Right renal cortex interstitium (tissue), 3 donors: Measurements from ENCODE around the gene PRKAG2. TPM values are rescaled to one million over a fixed set of nuclear protein-coding genes. Genes with fewer than 3 reads are reported as not detected.
"Not testable (repeated sequence)": the region's sequence is repeated elsewhere in the genome, so short reads cannot be mapped to it uniquely, and the experiment has no call there.

Experiments used
- DNase-seq, 3 donors: peaks; one replicate each; pipeline ENCODE4 v3.0.0-alpha.2; 2013; ENCODE audit warnings: low read depth in 3 of 3, low spot score in 2 of 3
- polyA plus RNA-seq, 3 donors: library from polyadenylated mRNA; unstranded; fragments of 120-200 nt; gene quantifications; one replicate each; pipeline ENCODE4 v1.2.1, GENCODE V29; 2013; ENCODE audit not compliant: insufficient read length in 3 of 3

Gene PRKAG2
- polyA plus RNA-seq, 3 donors = 29.7 to 30.4 (median 30.0) TPM

GRCh38 chr7:151838861-151839381, 38.0 kb downstream of the PRKAG2 start:
- no peak for DNase-seq

- DNase-seq = no peak
These were observed 38.8 kb downstream of the PRKAG2 start for GRCh38 chr7:151838072-151838471.

- no peak for DNase-seq
These were observed 39.5 kb downstream of the PRKAG2 start for GRCh38 chr7:151837285-151838042.

GRCh38 chr7:151836927-151837205, 40.0 kb downstream of the PRKAG2 start:
- no peak for DNase-seq

DNA sequence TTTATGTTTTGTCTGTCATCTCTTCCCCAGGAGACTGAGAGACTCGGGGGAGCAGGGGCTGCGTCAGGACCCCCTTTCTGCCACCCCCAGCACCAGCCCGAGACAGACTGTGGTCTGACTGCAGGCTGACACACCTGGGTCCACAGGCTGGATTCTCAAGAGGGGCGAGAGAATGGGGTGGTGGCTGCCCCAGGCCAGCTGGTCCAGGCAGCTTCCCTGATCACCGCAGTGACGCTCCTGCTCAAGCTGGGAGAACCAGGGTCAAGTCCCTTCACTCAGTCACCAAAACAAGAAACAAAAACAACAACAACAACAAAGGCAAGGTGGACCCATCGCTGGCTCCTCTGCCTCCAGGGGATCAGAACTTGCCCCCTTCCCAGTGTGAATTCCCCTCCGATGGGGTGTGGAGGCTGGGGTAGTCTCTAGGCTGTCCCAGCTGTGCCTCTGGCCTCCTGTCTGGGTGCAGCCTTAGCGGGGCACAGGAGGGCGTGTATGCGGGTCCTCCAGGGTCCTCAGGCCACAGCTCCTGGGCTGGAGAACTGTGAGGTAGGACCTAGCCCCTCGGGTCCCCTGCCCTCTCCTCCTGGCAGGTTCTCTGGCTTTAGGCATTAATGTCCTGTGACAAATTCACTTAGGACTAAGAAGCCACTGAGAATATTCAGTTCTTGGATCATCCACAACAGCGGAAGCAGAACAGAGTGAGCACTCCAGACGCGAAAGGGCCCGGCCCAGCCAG, 40.6 kb downstream of the PRKAG2 start:
- no peak for DNase-seq

DNA sequence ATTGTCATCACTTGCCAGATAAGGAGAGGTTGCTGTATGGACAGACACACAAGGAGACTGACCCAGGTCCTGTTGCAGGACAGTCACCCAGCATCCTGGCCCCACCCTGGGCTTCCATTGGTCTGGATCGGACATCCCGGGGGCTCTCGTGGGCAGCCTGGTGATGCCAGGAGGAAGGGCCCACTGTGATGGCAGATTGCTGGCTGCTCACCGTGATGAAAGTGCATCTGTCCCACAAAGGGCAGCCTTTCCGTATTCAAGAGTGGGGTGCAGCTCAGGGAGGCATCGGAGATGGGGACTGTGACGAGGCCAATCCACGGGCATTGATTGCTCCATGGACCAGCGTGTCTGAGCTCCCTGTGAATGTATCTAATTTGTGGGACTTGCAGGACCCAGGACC, 41.3 kb downstream of the PRKAG2 start:
- no peak for DNase-seq

- no peak for DNase-seq
These were observed 42.5 kb downstream of the PRKAG2 start for GRCh38 chr7:151834271-151835035.

DNA sequence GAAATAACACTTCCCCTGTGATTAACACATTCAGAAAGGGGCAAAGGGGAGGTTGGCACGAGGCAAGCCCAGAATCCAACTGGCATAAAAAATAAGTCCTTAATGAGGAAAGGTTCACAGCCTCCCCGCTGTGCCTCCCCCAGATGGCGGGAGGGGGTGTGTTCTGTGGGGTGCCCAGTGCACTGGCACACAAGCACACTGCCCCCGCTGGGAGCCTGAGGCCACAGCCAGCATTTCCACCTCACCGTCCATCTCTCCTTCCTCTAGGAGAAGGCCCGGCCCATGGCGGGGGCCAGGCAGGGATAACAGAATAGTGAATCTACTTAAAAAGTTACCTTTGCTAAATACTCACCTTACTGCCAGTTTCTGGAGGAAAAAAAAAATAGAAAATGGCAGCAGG, 43.2 kb downstream of the PRKAG2 start:
- DNase-seq = no peak

DNA sequence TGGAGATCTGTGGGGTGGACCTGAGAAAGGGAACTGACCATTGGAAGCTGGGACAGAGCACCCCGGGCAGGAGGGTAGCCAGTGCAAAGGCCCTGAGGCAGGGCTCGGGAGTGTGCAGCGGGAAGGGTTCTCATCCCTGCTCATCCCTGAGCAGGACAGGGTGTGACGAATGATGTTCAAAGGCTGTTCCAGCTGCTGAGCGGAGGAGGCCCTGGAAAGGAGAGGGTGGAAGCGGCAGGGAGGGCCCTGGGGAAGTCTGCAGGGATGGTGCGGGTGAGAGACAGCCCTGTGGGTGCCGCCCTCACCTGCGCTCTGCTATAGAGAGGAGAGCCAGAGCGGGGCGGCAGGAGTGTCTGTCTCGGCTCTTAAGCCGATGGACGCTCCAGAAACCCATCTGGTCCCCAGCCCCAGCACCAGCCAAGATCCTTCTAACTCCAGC, 43.7 kb downstream of the PRKAG2 start:
- no peak for DNase-seq

DNA sequence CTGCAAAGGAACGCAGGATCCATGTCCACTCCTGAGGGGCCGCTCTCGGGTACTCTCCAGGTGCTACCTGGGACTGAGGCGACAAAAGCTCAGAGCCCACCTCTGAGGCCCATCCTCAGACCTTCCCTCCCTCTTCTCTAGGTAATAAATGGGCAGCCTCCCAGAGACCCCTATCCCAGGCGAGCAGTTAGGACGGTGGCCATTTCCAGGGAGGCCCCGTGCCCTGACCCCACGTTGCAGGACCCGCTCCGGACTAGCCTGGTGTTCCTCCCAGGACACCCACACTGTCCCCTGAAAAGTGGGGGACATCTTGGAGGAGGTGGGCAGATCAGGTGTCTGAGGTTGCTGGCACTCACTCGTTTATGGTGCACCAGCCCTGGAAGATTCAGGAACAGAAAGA, 44.3 kb downstream of the PRKAG2 start:
- no peak for DNase-seq

GRCh38 chr7:151832138-151832537, 44.8 kb downstream of the PRKAG2 start:
- DNase-seq = no peak

DNA sequence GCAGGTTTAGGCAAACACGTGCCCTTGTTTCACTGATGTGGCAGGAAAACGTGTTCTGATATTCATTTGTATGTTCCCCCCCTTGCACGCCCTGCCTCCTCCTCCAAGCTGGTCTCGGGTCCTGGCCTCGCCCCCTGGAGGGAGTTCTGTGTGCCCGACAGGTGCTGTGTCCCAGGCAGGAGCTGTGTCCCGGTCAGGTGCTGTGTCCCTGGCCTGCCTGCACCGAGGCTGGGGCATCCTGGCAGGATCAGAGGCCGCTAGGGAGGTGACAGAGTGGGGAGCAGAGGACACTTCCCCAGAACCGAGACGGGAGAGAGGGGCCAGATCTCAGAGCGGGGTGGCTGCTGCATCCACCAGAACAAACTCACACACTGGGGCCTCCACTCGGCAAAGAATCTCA, 45.3 kb downstream of the PRKAG2 start:
- no peak for DNase-seq

DNA sequence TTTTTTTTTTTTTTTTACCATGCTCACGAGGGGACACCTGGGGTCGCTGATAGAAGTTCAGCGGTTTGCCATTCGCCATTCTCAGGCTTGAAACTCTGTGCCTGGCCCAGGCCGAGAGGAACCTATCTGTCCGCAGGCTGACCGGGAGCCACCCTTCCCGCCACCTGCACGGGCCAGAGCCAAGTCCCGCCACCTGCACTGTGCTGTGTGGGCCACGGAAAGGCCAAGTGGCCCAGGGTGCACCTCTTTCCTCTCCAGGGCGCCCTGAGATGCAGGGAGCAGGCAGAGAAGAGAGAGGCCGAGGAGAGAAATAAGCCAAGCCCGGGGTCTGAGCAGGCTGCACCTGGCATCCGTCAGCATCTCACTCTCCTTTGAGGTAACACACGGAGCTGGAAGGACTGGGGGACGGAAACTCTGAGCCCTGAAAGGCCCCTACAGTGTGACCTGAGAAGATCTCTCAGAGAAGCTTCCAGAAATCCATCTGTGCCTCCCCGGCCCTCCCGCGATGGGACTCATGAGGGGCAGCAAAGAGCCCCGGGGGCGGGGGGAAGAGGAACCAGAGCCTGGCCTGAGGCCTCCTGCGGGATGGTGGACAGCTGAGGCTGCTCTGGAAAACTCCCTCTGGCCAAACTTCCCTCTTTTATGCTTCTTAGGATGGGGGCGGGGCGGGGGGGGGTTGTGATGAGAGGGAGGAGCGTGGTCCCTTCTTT, 46.6 kb downstream of the PRKAG2 start:
- no peak for DNase-seq

- no peak for DNase-seq
These were observed 47.2 kb downstream of the PRKAG2 start for GRCh38 chr7:151829707-151830106.

GRCh38 chr7:151827620-151828019, 49.3 kb downstream of the PRKAG2 start:
- no peak for DNase-seq

- not testable (repeated sequence) for DNase-seq
These were observed 50.6 kb downstream of the PRKAG2 start for GRCh38 chr7:151826316-151826715.

DNA sequence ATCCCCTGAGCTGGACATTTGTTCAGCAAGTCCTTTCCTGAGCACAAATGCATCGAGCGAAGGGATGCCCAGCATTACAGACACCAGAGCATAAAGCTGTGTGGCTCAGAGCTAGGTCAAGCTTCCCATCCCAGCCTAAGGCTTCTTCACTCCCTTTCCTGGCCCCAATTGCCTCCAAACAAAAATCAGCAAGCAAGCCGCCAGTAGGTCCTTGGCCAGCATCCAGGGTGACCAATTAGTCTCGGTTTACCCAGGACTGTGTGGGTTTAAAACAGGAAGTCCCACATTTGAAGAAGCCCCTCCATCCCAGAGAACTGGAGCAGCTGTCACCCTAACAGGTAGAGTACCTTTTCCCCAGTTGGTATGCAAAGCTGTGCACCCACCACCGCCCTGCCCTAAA, 51.2 kb downstream of the PRKAG2 start:
- DNase-seq = no peak

- no peak for DNase-seq
These were observed 52.5 kb downstream of the PRKAG2 start for GRCh38 chr7:151824373-151824933.

DNA sequence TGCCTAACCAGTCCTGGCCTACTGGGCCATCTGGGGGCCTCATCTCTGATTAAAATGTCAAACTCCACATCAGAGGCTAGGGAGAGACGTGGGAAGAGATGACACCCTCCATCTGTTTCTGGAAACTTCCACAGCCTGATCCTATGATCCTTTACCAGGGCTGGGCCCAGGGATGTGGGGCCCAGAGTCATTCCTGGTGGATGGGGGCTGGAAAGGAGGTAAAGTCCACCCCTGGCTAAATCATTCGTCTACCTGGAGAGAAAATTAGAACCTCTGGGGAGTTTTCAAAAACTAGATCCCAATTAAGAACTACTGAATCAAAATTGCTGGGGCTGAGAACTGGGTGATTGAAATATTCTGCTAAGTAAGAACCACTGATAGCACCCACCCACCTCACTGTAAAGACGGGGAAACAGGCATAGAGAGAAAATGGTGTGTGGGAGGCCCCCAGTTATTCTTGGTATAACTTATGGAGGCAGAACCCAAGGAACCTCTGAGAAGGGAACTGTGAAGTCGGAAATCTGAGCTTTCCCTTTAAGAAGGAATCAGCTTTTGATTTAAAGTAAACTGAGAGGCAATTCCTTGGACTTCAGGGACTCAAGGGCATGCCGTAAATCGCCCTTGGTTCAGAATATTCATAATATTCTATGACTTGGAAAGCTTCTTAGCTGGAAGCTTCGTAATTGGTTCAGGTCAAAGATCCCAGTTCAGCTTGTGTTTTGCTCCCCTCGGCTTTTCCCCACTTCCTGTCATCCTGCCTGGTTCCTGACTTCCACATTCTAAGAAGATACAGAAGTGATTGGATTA, 53.1 kb downstream of the PRKAG2 start:
- DNase-seq = no peak
